Epithelial cell of esophagus (primary cell): ENCODE measurements around the gene CALCA.
A peak's percentile ranks its signal among the peaks of the same experiment; 100 is the strongest.

Experiments used
- DNase-seq: peaks from one replicate; pipeline ENCODE4 v3.0.0; 2010; ENCODE audit warnings: low read depth
- H3K4me3 ChIP-seq: 2 replicates; pipeline ENCODE4 v1.5.1; 2011; ENCODE audit warnings: mild to moderate bottlenecking, low read length, control low read depth
- CTCF ChIP-seq: IDR thresholded peaks from 2 replicates; pipeline ENCODE4 v1.5.1; 2011; ENCODE audit warnings: low read depth, mild to moderate bottlenecking, low read length, control low read depth, inconsistent platforms; ENCODE audit not compliant: insufficient read depth; ENCODE audit errors: missing control alignments

CALCA gene

GRCh38 chr11:14980854-14981253 is 8.7 kb upstream of the CALCA start:
- no peak overlapping the region for H3K4me3 ChIP-seq
- peak; percentile 37 for DNase-seq
- no peak for TF ChIP-seq CTCF

- TF ChIP-seq CTCF = no peak
- DNase-seq = no peak
- H3K4me3 ChIP-seq = no peak overlapping the region
Observed at GRCh38 chr11:14977101-14977880, 5.1 kb upstream of the CALCA start.

- H3K4me3 ChIP-seq = no peak overlapping the region
- TF ChIP-seq CTCF = no peak
- peak; percentile 15 for DNase-seq
Observed at GRCh38 chr11:14975252-14975587, 3.1 kb upstream of the CALCA start.

- peak; percentile 68 for DNase-seq
- no peak overlapping the region for H3K4me3 ChIP-seq
- peak; percentile 80 for TF ChIP-seq CTCF
Observed at GRCh38 chr11:14974515-14975251, 2.5 kb upstream of the CALCA start.

- DNase-seq = peak; percentile 23
- no peak for TF ChIP-seq CTCF
- no peak overlapping the region for H3K4me3 ChIP-seq
Observed at GRCh38 chr11:14973621-14974514, 1.7 kb upstream of the CALCA start.

GRCh38 chr11:14972581-14973495 is 687 bp upstream of the CALCA start:
- no peak for DNase-seq
- H3K4me3 ChIP-seq = no peak overlapping the region
- no peak for TF ChIP-seq CTCF
